DMS114 treated with DMSO at 0.1 percent for 48 hours (cell line): ENCODE results near the gene UBE2E1.
"Not testable (repeated sequence)": the region's sequence is repeated elsewhere in the genome, so short reads cannot be mapped to it uniquely, and the experiment has no call there.

Source experiments
- DNase-seq: peaks from one replicate; lab custom pipeline; 2025; ENCODE audit not compliant: unreplicated experiment; lab: John Stamatoyannopoulos, UW

UBE2E1 gene

GRCh38 chr3:23916152-23916885 lies 110.6 kb downstream of the UBE2E1 start:
- no peak for DNase-seq

GRCh38 chr3:23916886-23917678 lies 111.3 kb downstream of the UBE2E1 start, which contains the start of the genes NKIRAS1 and RPL15:
Gene NKIRAS1 (minus strand): TSS chr3:23916990. CDS start chr3:23910904, 6,086 bp downstream.
Gene RPL15 (plus strand): TSS chr3:23917132. CDS start chr3:23917860, 728 bp downstream.
- DNase-seq: peak; percentile 91

DNA sequence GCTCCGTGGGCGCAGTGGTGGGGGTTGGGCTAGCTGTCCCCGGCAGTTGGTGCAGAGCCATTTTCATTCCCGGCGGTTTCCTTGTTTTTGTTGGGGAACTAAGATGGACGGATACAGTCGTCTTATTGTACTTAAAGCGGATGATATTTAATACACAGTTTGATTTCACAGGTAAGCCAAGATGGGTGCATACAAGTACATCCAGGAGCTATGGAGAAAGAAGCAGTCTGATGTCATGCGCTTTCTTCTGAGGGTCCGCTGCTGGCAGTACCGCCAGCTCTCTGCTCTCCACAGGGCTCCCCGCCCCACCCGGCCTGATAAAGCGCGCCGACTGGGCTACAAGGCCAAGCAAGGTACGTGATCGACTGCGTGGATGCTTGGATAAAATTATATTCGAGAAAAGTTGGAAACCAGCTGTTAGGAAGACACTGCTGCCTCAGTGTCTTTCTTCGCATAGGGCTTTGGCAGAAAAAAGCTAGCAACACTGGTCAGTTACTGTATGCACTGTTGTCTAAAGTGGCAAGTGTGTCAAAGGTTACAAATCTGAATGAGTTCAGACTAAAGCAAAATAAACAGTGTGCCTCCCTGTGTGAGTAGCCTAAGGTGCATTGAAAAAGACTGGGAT lies 112.0 kb downstream of the UBE2E1 start:
- not testable (repeated sequence) for DNase-seq

DNA sequence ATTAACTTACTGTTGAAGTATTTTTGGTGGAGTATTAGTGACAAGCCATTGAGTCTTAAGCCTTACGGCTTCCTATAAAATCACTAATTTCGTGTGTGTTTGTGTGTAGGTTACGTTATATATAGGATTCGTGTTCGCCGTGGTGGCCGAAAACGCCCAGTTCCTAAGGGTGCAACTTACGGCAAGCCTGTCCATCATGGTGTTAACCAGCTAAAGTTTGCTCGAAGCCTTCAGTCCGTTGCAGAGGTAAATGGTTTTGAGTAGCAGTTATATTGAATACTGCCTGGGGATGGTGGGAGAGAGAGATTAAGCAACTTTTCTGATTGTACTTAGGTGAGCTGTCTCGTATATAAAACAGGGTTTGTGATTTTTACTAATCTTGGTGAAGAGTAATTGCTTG lies 112.6 kb downstream of the UBE2E1 start:
- DNase-seq: not testable (repeated sequence)

GRCh38 chr3:23919628-23920027 lies 113.9 kb downstream of the UBE2E1 start:
- no peak for DNase-seq

GRCh38 chr3:23920151-23920655 lies 114.4 kb downstream of the UBE2E1 start:
- DNase-seq: no peak

DNA sequence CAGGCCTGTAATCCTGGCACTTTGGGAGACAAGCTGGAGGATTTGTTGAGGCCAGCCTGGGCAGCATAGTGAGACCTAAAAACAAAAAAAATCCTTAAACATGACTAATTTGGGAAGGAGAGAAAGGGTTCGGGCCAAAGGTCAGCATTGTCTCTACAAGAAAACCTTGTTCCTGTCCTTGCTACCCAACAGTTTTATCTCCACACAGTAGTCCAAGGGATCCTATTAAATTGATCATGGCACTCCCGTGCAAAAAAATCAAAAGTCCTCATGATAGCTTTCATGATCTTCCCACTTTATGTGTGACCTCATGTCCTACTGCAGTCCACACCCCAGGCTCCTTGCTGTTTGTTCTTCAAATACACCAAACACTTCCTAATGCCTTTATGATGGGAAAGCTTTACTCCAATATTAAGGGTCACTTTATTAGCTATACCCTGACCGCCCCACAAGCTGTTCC lies 115.3 kb downstream of the UBE2E1 start:
- no peak for DNase-seq

- peak; percentile 66 for DNase-seq
Observed at GRCh38 chr3:23923786-23924185, 118.0 kb downstream of the UBE2E1 start.

GRCh38 chr3:23926246-23926645 lies 120.5 kb downstream of the UBE2E1 start:
- no peak for DNase-seq

DNA sequence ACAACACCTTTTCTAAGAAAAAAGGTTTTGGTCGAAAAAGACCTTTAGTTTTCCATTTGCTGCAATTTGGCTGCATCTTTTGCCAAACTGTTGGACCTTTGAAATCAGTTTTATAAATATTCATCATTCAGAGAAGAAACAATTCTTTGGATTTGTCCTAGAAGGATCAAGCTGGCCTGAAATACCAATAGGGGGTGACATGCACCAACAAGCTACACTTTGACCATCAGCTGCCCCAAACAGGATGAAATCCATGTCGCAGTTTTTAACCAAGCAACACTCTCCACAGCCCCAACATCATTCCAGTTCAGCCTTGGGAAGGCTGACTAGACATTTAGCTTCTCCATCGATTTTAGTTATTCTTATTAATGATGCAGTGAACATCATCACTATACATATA lies 121.0 kb downstream of the UBE2E1 start:
- no peak for DNase-seq

GRCh38 chr3:23928524-23928923 lies 122.8 kb downstream of the UBE2E1 start:
- no peak for DNase-seq

DNA sequence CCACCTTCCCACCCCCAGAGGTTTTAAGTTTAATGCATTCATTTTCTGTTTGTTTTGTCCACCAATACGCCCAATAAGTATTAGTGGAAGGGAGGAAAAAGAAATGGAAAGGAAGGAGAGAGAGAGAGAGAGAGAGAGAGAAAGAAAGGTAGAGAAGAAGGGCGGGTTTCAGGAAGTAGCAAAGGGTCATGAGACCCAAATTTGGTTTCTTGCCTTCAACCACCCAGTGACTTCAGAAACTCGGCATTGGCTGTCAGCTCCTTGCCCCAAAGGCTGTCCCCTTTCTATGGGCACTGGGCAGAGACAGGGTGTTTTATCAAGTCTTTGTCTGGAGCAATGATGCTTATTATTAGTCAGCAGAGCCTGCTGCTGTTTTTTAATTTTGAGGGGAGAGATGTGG lies 125.8 kb downstream of the UBE2E1 start:
- no peak for DNase-seq

GRCh38 chr3:23932571-23932970 lies 126.8 kb downstream of the UBE2E1 start:
- no peak for DNase-seq

DNA sequence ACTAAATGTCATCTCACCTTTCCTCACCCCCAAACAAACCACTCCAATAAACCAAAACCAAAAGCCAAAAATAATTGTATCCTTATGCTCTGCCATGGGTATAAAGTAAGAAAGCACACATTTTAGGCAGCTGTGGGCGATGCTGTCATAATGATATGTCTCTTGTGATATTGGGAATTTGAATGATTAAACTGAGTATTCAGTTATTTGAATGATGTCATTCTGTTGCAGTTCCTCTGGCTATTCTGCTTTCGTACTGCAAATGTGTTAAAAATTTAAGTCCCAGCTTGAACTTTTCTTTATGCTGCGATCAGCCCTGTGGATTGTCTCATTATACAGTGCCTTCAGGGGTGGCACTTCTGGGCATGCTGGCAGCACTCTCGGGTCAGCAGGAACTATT lies 128.5 kb downstream of the UBE2E1 start:
- no peak for DNase-seq

GRCh38 chr3:23937296-23937695 lies 131.5 kb downstream of the UBE2E1 start:
- DNase-seq: no peak

- DNase-seq: no peak
Observed at GRCh38 chr3:23938688-23939087, 132.9 kb downstream of the UBE2E1 start.

DNA sequence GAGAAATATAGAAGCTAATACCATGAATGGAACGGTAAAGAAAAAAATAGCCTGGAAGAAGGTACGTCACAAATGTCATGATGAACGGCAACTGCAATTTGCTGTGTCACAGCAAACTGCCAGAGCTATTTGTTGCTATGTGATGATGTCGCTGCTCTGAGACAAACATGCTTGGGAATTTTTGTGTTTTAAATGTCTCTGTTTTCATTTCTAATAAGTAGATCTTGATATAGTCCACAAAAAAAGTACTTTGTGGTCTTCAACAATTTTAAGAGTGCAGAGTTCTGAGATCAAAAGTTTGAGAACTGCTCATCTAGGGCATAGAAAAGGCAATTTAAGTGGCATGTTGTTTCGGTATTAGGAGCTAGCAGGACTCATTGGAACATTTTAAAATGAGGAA lies 135.0 kb downstream of the UBE2E1 start:
- no peak for DNase-seq
